ENCODE data around the gene NOC2L.
A peak's percentile ranks its signal among the peaks of the same experiment; 100 is the strongest.
"Not testable (repeated sequence)": the region's sequence is repeated elsewhere in the genome, so short reads cannot be mapped to it uniquely, and the experiment has no call there.

NOC2L gene

DNA sequence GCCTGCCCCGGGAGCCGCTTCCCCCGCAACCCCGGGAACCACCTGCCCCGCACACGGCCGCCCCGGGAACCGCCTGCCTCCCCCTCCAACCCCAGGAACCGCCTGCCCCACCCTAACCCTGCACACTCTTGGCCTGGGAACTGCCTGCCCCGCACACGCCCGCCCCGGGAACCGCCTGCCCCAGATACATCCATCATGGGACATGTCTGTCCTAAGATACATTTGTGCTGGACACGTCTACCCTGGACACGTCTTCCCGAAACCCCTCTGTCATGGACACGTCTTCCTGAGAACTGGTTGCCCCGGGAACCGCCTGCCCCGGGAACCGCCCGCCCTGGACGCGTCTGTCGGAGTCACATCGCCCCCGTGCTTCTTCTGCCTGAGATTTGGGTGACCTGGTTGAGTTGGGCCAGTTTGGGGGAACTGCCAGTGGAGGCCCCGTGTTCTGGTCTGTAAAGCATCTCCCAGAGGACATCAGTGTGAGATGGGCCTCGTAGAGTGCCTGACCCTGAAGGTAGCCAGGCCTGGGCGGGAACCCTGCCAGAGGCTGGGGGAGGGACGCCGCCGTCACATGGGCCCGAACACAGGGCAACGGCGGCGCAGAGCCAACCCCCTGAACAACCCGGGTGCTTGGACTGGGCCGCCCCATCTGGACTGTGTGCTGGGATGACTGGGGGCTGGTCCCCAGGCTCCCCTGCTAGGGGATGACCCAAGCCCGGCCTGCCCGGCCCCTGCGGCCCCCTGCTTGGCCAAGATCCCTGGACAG is 19.2 kb upstream of the NOC2L start:
- no peak overlapping the region for H3K27ac ChIP-seq
- H3K4me3 ChIP-seq = no peak overlapping the region

DNA sequence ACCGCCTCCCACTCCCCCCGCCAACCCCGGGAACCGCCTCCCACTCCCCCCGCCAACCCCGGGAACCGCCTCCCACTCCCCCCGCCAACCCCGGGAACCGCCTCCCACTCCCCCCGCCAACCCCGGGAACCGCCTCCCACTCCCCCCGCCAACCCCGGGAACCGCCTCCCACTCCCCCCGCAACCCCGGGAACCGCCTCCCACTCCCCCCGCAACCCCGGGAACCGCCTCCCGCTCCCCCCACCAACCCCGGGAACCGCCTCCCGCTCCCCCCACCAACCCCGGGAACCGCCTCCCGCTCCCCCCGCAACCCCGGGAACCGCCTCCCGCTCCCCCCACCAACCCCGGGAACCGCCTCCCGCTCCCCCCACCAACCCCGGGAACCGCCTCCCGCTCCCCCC is 17.7 kb upstream of the NOC2L start:
- H3K27ac ChIP-seq, H3K4me3 ChIP-seq: not testable (repeated sequence)

DNA sequence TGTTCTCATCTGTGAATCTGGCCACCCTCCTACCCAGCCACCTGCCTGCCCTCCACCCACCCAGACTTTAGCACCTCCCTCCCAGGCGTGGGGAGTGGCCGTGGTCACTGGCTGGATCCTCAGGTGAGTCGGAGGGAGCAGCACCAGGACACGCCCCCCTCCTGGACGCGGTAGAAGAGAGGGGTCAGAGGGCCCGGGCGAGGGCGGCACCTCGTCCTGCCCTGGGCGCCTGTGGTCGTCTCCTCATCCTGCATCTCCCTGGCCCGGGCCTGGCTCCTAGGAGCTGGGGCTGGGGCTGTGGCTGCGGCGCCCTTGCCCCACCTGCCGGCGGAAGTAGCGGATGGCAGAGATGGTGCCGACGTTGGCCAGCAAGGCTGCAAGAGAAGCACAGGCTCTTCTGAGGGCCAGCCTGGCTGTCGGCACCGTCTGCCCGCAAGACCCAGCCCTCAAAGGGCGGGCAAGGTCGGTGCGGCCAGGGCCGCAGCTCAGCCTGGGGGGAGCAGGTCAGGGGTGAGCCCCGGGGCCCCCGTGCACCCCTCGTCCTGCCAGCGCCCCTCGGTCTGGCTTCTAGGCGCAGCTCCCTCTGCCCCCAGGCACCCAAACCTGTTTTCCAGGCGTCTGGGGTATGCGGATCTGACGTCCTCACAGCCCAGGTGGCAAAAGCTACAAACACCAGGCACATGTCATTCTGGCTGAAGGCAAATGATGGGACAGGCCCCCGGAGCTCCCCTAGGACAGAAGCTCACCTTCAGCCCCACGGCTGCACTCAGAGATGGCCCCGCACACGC is 17.0 kb upstream of the NOC2L start:
- H3K4me3 ChIP-seq = peak overlapping the region in 4 of 7 experiments; percentile 8 to 30 (median 20)
- peak overlapping the region in 9 of 21 experiments; percentile 10 to 81 (median 45) for H3K27ac ChIP-seq

DNA sequence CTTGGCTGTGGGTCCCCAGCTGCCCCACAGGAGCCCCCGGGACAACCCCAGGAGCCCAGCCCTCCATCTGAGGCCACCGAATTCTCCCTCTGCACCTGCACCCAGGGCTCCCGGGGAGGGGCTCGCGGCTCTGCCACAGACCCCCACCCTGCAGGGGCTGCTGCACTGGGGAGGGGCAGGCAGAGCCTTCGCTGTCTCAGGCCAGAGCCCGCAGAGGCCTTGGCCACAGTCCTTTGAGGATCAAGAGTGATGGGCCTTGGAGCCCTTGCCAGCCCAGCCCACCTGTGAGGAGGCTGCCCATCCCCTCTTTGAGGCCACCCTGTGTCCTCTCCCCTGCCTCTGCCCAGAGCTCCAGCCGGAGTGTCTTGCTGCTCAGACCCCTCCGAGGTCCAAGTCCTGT is 16.3 kb upstream of the NOC2L start:
- H3K27ac ChIP-seq = peak overlapping the region in 1 of 21 experiments; percentile 38
- no peak overlapping the region for H3K4me3 ChIP-seq

DNA sequence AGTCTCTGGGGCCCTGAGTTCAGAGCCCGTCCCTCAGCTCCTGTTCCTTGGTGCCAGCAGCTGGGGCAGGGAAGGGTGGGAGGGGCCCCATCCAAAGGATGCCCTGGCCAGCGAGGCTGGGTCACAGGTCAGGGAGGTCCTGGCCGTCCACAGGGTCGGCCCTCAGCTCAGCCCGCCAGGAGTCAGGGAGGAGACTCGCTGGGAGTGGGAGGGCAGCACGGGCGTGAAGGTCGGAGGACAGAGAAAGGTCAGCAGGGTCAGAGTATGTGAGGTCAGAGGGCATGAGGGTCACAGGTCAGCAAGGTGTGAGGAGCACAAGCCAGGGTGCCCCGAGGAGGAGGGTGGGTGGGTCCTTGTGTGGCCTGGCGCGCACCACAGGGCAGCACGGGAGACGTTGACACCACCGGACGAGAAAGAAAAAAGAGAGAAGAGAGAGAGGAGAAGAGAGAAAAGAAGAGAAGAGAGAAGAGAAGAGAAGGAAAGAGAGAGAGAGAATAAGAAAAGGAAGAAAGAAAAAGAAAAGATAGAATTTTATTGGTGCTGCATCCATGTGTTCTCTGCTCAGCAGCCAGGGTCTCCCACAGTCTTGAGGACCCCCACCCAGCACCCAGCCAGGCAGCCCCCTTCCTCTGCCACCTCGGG is 15.8 kb upstream of the NOC2L start:
- no peak overlapping the region for H3K27ac ChIP-seq
- H3K4me3 ChIP-seq = no peak overlapping the region

DNA sequence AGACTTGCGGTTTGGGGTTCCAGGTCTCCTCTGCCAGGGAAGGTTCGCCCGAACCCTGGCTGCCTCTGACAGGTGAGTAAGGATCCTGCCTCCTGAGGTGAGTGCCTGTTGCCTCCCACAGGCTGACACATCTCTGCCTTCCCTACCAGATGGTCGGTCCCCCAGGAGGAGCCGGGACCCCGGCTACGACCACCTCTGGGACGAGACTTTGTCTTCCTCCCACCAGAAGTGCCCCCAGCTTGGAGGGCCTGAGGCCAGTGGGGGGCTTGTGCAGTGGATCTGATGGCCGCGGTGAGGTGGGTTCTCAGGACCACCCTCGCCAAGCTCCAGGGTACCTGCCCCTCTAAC is 15.2 kb upstream of the NOC2L start:
- Histone ChIP-seq H3K27ac (no peak overlapping the region), H3K4me3 (no peak overlapping the region)

DNA sequence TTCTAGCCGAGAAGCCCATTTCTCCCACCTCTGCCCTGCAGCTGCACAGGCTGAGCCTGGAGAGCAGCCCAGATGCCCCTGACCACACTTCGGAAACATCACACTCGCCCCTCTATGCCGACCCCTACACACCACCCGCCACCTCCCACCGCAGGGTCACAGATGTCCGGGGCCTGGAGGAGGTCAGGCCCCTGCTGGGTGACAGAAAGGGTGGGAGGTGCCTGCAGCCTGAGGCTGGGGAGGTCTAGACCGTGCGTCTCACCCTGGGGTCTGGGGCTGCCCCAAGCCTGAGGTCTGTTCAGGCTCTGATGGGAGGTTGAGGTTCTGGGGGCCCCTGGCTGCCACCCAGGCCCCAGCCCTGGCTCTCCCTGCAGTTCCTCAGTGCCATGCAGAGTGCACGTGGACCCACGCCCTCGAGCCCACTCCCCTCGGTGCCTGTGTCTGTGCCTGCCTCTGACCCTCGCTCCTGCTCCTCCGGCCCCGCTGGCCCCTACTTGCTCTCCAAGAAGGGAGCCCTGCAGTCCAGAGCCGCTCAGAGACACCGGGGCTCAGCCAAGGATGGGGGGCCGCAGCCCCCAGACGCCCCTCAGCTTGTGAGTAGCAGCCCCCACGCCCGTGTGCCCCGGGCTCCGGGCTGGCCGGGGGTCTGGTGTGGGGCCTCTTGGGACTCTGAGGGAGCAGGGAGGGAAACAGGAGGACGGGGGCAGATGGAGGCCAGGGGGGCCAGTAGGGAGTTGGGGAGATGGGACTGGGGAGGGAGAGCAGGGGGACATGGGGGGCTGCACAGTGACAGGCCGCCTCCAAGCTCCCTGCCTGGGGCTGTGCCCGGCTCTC is 14.6 kb upstream of the NOC2L start:
- Histone ChIP-seq H3K4me3 (no peak overlapping the region), H3K27ac (no peak overlapping the region)

DNA sequence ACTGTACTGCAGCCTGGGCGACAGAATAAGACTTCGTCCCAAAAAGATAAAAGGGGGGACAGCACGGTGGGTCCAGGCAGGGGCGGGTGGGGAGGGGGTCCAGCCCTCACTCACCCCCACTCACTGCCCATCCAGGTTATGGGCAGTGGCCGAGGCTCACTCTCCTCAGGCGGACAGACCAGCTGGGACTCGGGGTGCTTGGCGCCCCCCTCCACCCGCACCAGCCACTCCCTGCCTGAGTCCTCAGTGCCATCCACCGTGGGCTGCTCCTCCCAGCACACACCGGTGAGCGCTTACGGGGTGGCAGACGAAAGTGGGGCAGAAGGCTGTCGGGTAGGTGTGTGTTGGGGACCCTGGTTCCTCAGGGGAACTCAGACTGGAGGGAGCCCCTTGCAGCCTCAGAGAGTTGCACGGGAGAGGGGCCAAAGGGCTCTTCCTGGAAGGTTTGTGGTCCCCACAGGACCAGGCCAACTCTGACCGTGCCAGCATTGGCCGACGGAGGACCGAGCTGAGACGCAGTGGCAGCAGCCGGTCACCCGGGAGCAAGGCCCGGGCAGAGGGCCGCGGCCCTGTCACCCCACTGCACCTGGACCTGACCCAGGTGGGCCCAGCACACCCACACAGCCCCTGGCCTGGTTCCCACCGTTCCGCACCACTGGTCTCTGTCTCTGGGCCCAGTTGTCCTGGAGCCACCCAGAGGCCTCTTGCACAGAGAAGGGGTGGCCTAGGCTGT is 13.8 kb upstream of the NOC2L start:
- H3K4me3 ChIP-seq = no peak overlapping the region
- no peak overlapping the region for H3K27ac ChIP-seq

DNA sequence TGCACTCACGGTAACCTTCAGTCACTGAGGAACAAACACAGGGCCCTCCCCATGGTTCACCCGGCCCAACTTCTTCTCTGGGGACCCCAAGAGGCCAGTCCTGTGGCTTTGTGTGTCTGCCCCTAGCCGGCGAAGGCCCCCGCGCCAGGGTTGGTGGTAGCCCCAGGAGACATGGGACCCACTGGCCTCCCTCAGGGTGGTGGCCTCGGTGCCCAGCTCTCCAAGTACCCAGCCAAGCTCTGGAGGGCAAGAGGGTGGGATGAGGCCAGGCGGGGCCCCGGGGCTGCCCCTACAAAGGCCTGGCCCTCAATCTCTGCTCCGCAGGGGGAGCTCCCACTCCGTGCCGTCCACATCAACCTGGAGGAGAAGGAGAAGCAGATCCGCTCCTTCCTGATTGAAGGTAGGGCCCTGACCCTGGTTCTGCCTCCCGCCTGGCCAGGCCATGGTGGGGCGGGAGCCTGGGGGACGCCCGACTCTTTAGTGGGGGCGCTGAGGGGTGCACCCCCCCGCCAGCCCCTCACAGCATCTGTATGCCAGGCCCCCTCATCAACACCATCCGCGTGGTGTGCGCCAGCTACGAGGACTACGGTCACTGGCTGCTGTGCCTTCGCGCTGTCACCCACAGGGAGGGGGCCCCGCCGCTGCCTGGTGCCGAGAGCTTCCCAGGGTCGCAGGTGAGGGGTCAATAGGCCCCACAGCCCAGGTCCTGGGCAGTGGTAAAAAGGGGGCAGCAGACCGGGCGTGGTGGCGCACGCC is 12.9 kb upstream of the NOC2L start:
- Histone ChIP-seq H3K4me3 (no peak overlapping the region), H3K27ac (peak overlapping the region in 2 of 21 experiments; percentile 28 to 34)

DNA sequence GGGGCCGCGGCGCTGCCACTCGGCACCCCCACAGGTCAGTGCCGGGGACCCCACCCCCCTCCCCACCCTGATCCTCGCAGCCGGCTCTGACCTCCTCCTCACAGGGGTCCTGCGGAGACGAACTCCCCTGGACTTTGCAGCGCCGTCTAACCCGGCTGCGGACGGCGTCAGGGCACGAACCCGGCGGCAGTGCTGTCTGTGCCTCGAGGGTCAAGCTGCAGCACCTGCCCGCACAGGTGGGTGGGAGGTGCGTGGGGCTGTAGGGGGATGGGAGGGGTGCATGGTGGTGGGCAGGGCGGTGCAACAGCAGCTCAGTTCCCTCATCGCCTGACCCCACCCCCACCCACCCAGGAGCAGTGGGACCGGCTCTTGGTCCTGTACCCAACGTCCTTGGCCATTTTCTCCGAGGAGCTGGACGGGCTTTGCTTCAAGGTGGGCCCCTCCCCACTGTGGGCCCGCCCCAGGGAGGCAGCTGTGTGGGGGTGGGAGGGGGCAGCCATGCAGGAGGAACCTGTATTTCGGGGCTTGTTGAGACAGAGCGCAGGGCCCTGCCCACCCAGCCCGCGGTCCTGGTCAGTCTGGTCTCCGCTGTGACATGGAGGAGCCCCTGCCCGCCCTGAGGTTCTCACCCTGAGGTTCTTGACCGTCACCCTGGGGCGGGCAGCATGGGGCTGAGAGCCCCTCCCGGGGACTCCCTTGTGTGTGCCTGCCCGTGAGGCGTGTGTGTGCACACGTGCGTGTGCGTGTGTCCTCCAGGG is 12.1 kb upstream of the NOC2L start:
- H3K4me3 ChIP-seq = peak overlapping the region in 1 of 7 experiments; percentile 7
- peak overlapping the region in 2 of 21 experiments; percentile 5 to 12 for H3K27ac ChIP-seq

DNA sequence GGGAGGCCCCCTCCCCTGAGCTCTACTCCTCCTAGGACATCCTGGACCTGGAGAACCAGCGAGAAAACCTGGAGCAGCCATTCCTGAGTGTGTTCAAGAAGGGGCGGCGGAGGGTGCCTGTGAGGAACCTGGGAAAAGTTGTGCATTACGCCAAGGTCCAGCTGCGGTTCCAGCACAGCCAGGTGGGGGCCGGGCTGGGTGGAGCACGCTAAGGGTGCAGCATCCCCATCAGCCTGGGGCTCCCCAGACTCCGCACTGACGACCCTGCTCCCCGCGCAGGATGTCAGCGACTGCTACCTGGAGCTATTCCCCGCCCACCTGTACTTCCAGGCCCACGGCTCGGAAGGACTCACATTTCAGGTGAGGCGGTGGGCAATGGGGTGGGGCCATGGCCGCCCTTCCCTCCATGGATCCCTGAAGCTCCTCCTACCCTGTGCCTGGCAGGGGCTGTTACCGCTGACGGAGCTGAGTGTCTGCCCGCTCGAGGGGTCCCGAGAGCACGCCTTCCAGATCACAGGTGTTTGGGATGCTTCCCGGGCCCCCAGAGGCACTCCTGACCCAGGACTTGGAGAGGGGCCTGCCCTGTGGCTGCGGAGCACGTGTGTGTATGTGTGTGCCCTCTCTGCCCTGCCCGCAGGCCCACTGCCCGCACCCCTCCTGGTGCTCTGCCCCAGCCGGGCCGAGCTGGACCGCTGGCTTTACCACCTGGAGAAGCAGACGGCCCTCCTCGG is 11.4 kb upstream of the NOC2L start:
- H3K4me3 ChIP-seq = peak overlapping the region in 1 of 7 experiments; percentile 7
- H3K27ac ChIP-seq = peak overlapping the region in 2 of 21 experiments; percentile 5 to 12

DNA sequence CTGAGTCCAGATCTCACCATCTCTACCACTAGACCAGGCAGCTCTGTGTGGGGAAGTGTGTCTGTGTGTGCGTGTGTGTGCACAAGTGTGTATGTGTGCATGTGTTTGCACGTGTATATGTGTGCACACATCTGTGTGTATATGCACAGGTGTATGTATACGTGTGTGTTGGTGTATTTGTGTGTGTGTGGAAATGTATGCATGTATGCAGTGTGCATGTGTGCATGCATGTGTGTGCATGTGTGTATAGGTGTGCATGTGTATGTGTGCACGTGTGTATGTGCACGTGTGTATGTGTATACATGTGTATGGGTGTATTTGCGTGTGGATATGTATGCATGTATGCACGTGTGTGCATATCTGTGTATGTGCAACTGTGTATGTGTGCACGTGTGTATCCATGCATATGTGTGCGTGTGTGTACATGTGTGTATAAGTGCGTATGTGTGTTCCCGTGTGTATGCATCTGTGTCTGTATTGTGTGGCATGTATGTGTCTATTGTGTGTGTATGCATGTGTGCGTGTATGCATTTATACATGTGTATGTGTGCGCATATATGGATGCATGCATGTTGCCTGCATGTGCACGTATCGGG is 10.3 kb upstream of the NOC2L start:
- no peak overlapping the region for H3K27ac ChIP-seq

DNA sequence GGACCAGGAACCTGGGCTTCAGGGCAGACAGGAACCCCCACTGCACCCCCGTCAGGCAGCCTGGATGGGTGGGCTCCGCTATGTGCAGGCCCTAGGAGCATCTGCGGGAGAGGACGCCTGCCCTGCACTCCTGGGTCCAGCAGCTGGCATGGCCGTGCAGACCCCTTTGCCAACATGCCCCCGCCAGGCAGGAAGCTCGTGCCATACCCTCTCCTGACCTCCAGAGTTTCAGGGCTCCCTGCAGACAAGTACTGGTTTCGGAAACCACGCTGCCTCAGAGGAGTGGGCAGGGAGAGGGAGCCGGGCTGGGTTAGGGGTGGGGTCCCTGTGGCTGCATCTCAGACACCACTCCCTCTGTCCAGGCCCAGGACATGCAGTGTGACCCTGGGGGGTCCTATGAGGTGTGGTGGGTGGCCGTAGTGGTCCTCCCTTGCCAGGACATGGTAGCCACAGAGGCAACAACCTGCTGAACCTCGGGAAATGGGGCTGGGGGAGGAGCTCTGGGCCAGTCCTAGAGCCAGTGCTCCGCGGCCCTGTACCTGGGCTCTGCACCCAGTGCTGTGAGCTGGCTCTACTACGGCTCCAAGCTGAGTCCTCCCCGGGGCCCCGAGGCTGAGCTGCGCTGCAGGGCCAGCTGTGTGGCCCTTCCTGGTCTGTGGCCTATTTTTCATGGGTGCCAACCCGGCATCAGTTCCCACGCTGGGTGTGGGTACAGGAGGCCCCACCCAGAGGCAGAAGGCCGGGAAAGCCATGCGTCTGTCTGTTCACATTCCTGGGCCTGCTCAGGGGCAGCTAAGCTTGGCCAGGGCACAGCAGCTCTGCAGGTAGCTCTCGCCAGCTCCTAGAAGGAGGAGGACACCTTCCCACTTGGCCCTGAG is 8.6 kb upstream of the NOC2L start:
- Histone ChIP-seq H3K4me3 (peak overlapping the region; percentile 48 to 76 (median 61)), H3K27ac (peak overlapping the region in 17 of 21 experiments; percentile 0 to 98 (median 89))

More for the DNA sequence above, 10.3 kb upstream of the NOC2L start:
- H3K4me3 ChIP-seq = no peak overlapping the region

DNA sequence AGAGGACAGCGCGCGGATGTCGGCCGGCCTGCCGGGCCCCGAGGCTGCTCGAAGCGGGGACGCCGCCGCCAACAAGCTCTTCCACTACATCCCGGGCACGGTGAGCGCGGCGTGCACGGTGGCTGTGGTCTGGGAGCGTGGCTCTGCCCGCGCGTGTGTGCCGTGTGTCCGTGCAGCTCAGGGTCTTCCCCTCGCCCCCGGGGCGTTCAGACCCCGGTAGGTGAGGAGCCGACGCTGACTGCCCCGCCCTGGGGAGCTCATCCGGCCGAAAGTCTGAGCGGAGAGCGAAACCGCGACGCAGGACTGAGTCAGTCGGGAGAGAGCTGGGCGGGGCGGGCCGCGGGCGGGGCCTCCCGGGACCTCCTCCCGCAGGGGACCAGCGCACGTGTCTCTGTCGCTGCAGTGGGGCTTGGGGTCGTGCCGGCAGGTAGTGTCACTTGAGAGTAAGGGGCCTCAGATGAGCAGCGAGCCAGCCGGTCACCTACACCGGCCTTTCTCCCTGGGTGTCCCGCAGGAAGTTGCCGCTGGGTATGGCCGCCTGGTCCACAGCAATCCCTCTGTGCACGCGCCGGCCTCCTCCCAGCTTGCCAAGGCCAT is 7.7 kb upstream of the NOC2L start:
- H3K4me3 ChIP-seq = peak overlapping the region; percentile 48 to 76 (median 61)
- H3K27ac ChIP-seq = peak overlapping the region; percentile 42 to 98 (median 89)

DNA sequence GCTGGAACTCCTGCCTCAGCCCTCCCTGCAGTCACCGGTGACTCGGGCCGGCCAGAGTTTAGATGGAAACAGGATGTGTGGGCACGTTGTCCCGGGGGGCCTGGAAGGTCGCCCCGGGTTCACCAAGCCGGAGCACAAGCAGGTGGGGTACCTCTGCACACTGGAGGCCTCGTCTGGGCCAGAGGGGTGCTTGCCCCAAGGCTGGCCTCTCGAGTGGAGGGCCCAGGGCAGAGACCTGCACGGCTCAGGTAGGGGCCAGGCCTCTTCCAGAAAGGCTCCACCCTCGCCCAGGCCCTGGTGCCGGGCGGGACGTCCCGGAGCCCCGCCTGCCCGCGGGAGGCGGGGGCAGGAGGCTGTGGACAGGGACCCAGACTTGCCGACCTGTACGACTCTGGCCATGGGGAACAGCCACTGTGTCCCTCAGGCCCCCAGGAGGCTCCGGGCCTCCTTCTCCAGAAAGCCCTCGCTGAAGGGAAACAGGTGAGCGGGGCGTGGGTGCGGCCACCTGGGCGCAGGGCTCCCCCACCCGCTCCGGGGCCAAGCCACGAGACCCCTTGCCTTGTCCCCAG is 7.2 kb upstream of the NOC2L start, which contains the start of gene PLEKHN1:
PLEKHN1 (plus strand) TSS at position 348 of the 569 bp plus-strand sequence; CDS start at position 398, 50 bp downstream.
- peak within 1 kb of the TSS; percentile 42 to 98 (median 89) for H3K27ac ChIP-seq
- peak within 1 kb of the TSS; percentile 48 to 76 (median 61) for H3K4me3 ChIP-seq

Data from skin epidermis (tissue), 12 donors.